DOHH2 (cell line): Measurements from ENCODE around the gene CARMIL3.

ENCODE experiments used
- H3F3A ChIP-seq: fragments of 200-600 bp; sonication (generic), shearing (Covaris generic); 2 replicates; pipeline ENCODE4 v1.6.0; 2016; ENCODE audit warnings: antibody characterized with exemption, mild to moderate bottlenecking; ENCODE audit not compliant: control insufficient read depth, insufficient read depth
- H3K27ac ChIP-seq: fragments of 200-600 bp; sonication (generic); 2 replicates; pipeline ENCODE4 v1.5.1; 2014; ENCODE audit warnings: low read depth, mild to moderate bottlenecking, low read length, moderate library complexity
- H3K27me3 ChIP-seq: fragments of 200-600 bp; sonication (generic); 2 replicates; pipeline ENCODE4 v1.6.1; 2014; ENCODE audit warnings: mild to moderate bottlenecking, low read length, mixed read lengths; ENCODE audit not compliant: control insufficient read depth
- H3K36me3 ChIP-seq: fragments of 200-600 bp; sonication (generic); 2 replicates; pipeline ENCODE4 v1.6.1; 2014; ENCODE audit warnings: mild to moderate bottlenecking, low read length, moderate library complexity, mixed read lengths; ENCODE audit not compliant: control insufficient read depth
- H3K4me1 ChIP-seq: fragments of 200-600 bp; sonication (generic); 2 replicates; pipeline ENCODE4 v1.6.1; 2014; ENCODE audit warnings: mild to moderate bottlenecking, low read length, mixed read lengths; ENCODE audit not compliant: control insufficient read depth
- H3K4me2 ChIP-seq: fragments of 200-600 bp; sonication (generic); 2 replicates; pipeline ENCODE4 v1.6.0; 2014; ENCODE audit warnings: mild to moderate bottlenecking, low read length, moderate library complexity
- H3K4me3 ChIP-seq: fragments of 200-600 bp; sonication (generic); 2 replicates; pipeline ENCODE4 v1.5.1; 2014; ENCODE audit warnings: mild to moderate bottlenecking, low read length, mixed read lengths
- H3K79me2 ChIP-seq: fragments of 200-600 bp; sonication (generic); 2 replicates; pipeline ENCODE4 v1.6.1; 2014; ENCODE audit warnings: mild to moderate bottlenecking, low read length, mixed read lengths; ENCODE audit not compliant: control insufficient read depth
- H3K9me2 ChIP-seq: fragments of 200-600 bp; sonication (generic); replicated peaks from 2 replicates; pipeline ENCODE4 v1.6.1; 2014; ENCODE audit warnings: mild to moderate bottlenecking, low read length, mixed read lengths; ENCODE audit not compliant: control insufficient read depth
- H3K9me3 ChIP-seq: fragments of 200-600 bp; sonication (generic); 2 replicates; pipeline ENCODE4 v1.6.1; 2014; ENCODE audit warnings: antibody characterized with exemption, low read length, mixed read lengths; ENCODE audit not compliant: control insufficient read depth, insufficient read depth
- H4K20me1 ChIP-seq: fragments of 200-600 bp; sonication (generic); 2 replicates; pipeline ENCODE4 v1.6.0; 2014; ENCODE audit warnings: low read depth, mild to moderate bottlenecking, antibody characterized with exemption, low read length, moderate library complexity; ENCODE audit not compliant: control insufficient read depth, insufficient read depth
- EZH2phosphoT487 ChIP-seq: fragments of 200-600 bp; sonication (generic); IDR thresholded peaks from 2 replicates; pipeline ENCODE4 v1.6.1; 2017; ENCODE audit warnings: borderline replicate concordance, mild to moderate bottlenecking, antibody characterized with exemption, low read length, moderate library complexity, mixed read lengths
- TF ChIP-seq, protein P1 (sequence below): fragments of 200-600 bp; sonication (generic); IDR thresholded peaks from one replicate; pipeline ENCODE4 v1.5.1; 2014; ENCODE audit warnings: antibody characterized with exemption, mild to moderate bottlenecking, low read depth, low read length; ENCODE audit not compliant: poor library complexity, severe bottlenecking

CARMIL3 gene

DNA sequence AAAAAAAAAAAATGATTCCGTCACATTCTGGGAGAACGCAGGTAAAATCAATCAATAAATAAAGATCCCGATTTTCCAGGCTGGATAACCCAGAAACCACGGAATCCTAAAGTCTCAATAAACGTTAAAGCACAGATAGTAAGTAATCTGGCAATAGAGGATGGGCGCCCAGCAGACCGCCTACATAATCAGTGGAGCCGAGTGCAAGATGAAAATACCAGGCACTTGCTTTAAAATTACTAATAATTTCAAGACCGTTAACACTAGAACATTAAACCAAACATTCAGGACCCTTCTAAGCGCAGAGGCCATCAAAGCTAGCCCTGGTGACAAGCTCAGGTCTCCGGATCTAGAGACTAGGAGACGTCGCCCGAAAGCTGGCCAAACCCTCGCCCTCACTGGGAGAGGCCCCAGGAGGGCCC lies 61.6 kb downstream of the CARMIL3 start:
- Histone ChIP-seq H3K9me3 (no peaks in the 10 kb centered on the region), H3K4me1 (peaks cover 28% of the 10 kb centered on the region)
- no peak for TF ChIP-seq EZH2phosphoT487
- TF ChIP-seq, protein P1, sequence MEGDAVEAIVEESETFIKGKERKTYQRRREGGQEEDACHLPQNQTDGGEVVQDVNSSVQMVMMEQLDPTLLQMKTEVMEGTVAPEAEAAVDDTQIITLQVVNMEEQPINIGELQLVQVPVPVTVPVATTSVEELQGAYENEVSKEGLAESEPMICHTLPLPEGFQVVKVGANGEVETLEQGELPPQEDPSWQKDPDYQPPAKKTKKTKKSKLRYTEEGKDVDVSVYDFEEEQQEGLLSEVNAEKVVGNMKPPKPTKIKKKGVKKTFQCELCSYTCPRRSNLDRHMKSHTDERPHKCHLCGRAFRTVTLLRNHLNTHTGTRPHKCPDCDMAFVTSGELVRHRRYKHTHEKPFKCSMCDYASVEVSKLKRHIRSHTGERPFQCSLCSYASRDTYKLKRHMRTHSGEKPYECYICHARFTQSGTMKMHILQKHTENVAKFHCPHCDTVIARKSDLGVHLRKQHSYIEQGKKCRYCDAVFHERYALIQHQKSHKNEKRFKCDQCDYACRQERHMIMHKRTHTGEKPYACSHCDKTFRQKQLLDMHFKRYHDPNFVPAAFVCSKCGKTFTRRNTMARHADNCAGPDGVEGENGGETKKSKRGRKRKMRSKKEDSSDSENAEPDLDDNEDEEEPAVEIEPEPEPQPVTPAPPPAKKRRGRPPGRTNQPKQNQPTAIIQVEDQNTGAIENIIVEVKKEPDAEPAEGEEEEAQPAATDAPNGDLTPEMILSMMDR = no peak

DNA sequence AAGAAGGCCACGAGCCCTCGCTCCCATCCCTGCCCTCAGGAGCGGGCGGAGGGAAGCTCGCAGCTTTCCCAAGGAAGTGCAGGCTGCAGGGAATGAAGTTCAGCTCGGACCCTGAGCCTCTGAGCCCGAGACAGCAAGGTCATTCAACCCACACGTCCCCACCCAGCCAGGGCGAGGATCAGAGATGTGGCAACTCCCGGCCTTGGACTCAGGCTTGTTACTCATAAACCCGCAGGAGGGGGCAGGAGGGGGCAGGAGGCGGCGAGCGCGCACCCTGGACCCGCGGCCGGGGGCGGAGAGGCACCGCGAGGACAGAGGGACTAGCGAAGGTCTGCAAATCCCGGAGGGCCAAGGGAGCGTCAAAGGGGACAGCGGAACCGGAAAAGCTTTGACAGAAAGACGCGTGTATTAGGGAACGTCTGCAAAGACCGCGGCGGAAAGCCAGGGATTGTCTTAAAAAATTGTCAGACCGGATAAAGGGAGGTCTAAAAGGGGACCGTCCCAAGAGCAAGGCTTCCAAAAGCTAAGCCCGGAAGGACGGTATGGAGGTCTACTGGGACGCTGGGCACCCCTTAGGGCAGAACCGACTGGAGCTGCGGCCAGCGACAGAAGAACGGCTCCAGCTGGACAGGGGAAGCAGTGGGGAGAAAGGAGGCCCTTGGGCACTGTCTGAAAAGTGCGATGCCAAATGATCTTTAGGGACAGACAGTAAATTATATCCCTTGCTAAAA lies 62.2 kb downstream of the CARMIL3 start:
- Histone ChIP-seq H4K20me1 (peaks cover 4% of the 10 kb centered on the region; the same call in 1 of the 2 replicates), H3K4me1 (peaks cover 22% of the 10 kb centered on the region), H3F3A (peaks cover 17% of the 10 kb centered on the region), H3K27ac (peak overlapping the region; percentile 90), H3K36me3 (peaks cover 38% of the 10 kb centered on the region), H3K27me3 (no peaks in the 10 kb centered on the region), H3K4me2 (peak overlapping the region; percentile 93), H3K9me3 (no peaks in the 10 kb centered on the region), H3K9me2 (no peaks in the 10 kb centered on the region), H3K4me3 (peak overlapping the region; percentile 93), H3K79me2 (peaks cover 24% of the 10 kb centered on the region)
- TF ChIP-seq, protein P1 = no peak
- no peak for TF ChIP-seq EZH2phosphoT487

More for the DNA sequence above, 61.6 kb downstream of the CARMIL3 start:
- peak overlapping the region; percentile 90 for H3K27ac ChIP-seq
- H3K4me2 ChIP-seq = peak overlapping the region; percentile 93
- H3K36me3 ChIP-seq = peaks cover 32% of the 10 kb centered on the region
- H3K79me2 ChIP-seq = peaks cover 24% of the 10 kb centered on the region
- H3K9me2 ChIP-seq = no peaks in the 10 kb centered on the region
- peaks cover 17% of the 10 kb centered on the region for H3F3A ChIP-seq
- H3K27me3 ChIP-seq = no peaks in the 10 kb centered on the region
- H4K20me1 ChIP-seq = peaks cover 4% of the 10 kb centered on the region; the same call in 1 of the 2 replicates
- peak overlapping the region; percentile 93 for H3K4me3 ChIP-seq

DNA sequence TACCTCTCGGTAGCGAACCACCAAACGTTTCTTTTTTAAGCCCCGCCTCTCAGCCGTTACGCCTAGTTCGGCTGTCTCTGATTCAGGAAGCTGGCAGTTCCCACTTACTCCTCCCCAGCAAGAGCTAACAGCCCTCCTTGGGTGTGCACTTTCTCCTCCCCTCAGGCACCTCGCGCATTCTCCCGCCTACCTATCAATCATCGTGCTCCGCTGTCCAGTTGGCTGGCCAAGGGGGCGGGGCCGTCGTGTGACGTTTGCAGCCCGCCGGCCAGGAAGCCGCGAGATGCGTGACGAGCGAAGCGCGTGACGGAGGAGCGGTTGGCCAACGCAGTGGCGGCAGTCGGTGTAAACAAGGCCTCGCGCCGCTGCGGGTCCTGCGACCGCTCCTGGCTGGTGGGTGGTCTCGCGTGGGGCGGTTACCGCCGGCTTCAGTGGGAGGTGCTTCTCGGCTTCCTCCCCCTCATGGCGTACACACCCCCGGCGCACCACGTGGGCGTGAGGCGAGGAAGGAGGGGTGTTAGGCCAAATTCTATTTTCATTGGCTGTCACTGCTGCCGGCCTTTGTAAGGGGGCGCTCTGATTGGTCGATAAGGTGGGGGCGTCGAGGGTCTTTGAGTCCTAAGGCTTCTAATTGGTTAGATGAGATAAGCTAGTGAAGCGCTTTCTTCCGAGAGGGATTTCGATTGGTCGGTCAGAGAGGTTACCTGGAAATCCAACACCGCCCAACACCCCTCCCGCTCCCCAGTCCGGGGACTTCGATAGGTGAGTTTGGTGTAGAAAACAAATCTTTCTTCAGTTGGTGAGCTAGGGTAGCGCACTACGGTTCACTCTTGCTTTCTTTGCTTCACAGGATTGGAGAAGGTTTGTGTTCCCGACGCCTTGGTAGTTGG lies 63.0 kb downstream of the CARMIL3 start, which contains the start of the genes DCAF11 and NRL:
Gene DCAF11, plus strand, starts transcription at position 246 of the 890 bp plus-strand sequence. CDS start 818 bp downstream, outside the sequence.
Gene NRL, minus strand, starts transcription at position 418 of the 890 bp plus-strand sequence. CDS start 32,101 bp downstream, outside the sequence.
- TF ChIP-seq EZH2phosphoT487 = no peak
- TF ChIP-seq, protein P1 = no peak
- H3K9me3 ChIP-seq = no peaks in the 10 kb centered on the region

More for the DNA sequence above, 63.0 kb downstream of the CARMIL3 start, which contains the start of the genes DCAF11 and NRL:
- Histone ChIP-seq H3K4me1 (peaks cover 18% of the 10 kb centered on the region), H3K27ac (peak within 1 kb of the TSS; percentile 90), H3K79me2 (peaks cover 24% of the 10 kb centered on the region), H3K9me2 (no peaks in the 10 kb centered on the region), H3F3A (peaks cover 15% of the 10 kb centered on the region), H3K4me3 (peak within 1 kb of the TSS; percentile 93), H3K36me3 (peaks cover 46% of the 10 kb centered on the region), H3K27me3 (no peaks in the 10 kb centered on the region), H4K20me1 (peaks cover 4% of the 10 kb centered on the region; the same call in 1 of the 2 replicates), H3K4me2 (peak within 1 kb of the TSS; percentile 93)
